Liver (tissue), 3 donors: ENCODE results near the gene PPP6R3.

ENCODE experiments used
- HNF4G ChIP-seq: IDR thresholded peaks from 2 replicates; pipeline ENCODE4 v1.6.1; 2016; ENCODE audit warnings: antibody characterized with exemption
- JUND ChIP-seq, 2 donors: IDR thresholded peaks; 2 replicates each; pipeline ENCODE4 v1.6.1; 2016; ENCODE audit warnings: antibody characterized with exemption in 2 of 2
- TAF1 ChIP-seq: conservative IDR thresholded peaks from 2 replicates; pipeline ENCODE4 v1.6.1; 2016; ENCODE audit warnings: antibody characterized with exemption, mild to moderate bottlenecking
- TF ChIP-seq, protein P1 (sequence below): fragments of 150-350 bp; IDR thresholded peaks from 2 replicates; pipeline ENCODE4 v1.5.1; 2017; ENCODE audit warnings: improper control_type of control experiment, low read depth, low read length; ENCODE audit not compliant: missing input control
- donor health status: healthy.
- donor health status: healthy.

DNA sequence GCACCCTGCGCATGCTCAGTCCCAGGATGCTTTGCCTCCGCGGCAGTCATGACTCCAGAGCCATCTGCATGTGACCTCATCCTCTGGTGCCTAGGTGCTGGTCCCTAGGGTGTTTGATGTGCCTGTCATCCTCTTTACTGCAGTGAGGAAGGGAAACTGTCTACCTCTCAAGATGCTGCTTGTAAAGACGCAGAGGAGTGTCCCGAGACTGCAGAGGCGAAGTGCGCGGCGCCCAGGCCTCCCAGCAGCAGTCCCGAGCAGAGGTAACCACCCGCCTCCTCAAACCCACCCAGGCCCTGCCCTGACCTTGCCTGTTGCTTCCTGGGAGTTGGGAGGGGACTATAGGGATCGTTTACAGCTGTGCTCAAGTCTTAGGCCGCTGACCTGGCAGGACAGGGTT is 149.2 kb downstream of the PPP6R3 start:
- TF ChIP-seq TAF1, result no peak
- no peak for TF ChIP-seq JUND (IDR thresholded peaks at IDR 0.05)
- TF ChIP-seq, protein P1, sequence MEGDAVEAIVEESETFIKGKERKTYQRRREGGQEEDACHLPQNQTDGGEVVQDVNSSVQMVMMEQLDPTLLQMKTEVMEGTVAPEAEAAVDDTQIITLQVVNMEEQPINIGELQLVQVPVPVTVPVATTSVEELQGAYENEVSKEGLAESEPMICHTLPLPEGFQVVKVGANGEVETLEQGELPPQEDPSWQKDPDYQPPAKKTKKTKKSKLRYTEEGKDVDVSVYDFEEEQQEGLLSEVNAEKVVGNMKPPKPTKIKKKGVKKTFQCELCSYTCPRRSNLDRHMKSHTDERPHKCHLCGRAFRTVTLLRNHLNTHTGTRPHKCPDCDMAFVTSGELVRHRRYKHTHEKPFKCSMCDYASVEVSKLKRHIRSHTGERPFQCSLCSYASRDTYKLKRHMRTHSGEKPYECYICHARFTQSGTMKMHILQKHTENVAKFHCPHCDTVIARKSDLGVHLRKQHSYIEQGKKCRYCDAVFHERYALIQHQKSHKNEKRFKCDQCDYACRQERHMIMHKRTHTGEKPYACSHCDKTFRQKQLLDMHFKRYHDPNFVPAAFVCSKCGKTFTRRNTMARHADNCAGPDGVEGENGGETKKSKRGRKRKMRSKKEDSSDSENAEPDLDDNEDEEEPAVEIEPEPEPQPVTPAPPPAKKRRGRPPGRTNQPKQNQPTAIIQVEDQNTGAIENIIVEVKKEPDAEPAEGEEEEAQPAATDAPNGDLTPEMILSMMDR, result no peak
- TF ChIP-seq HNF4G, result no peak
